ENCODE data around the gene MYRF. TPM values are rescaled to one million over a fixed set of nuclear protein-coding genes. Genes with fewer than 3 reads are reported as not detected.

MYRF gene
- total and polyA plus RNA-seq, 2 of the 4 experiments (the other 2 are of a cell fraction), result 1.6 to 10.7 TPM

DNA sequence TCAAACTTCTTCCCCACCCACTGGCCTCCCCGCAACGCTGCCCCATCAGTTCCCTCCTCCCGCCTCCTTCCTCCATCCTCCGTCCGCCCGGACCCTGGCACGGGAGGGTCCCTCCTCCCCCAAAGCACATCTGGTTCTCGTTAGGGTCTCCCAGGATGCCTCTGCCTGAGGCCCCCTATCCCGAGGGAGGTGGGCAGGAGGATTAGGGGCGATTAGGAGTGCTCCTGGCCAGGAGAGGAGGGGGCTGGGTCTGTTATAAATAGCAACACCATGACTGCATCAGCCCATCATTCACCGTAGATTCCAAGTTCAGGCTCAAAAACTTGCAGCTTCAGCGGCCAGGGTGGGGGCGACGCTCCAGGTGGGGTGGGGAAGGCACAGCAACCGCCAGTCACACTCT lies 10.4 kb downstream of the MYRF start:
- Histone ChIP-seq H3K18ac (ENCODE audit: low read depth, low read length) (no peak overlapping the region), H3K9ac (ENCODE audit: low read depth, low read length) (no peak overlapping the region), H3K9me3 (ENCODE audit: control insufficient read depth, insufficient read depth, low read length) (no peaks in the 10 kb centered on the region), H4K91ac (ENCODE audit: insufficient read depth, low read depth, low read length) (no peak overlapping the region), H3K27me3 (ENCODE audit: control insufficient read depth, insufficient read depth, low read length) (no peaks in the 10 kb centered on the region; the same call in 1 of the 2 replicates), H2BK20ac (ENCODE audit: low read depth, low read length) (no peak overlapping the region), H2AK5ac (ENCODE audit: low read depth, low read length) (no peak overlapping the region; the same call in 1 of the 2 replicates), H3K79me1 (ENCODE audit: low read depth in 1 of 2, low read length in 2 of 2) (no peaks in the 10 kb centered on the region), H4K5ac (ENCODE audit: low read depth, low read length) (no peak overlapping the region), H4K20me1 (ENCODE audit: insufficient read depth, low read length) (no peaks in the 10 kb centered on the region), H4K8ac (ENCODE audit: low read depth in 2 of 2, low read length in 2 of 2) (no peak overlapping the region), H3K27ac (ENCODE audit: insufficient read depth, low read length) (no peak overlapping the region), H2BK5ac (ENCODE audit: low read depth, low read length, poor library complexity, severe bottlenecking) (no peak overlapping the region), H3K56ac (ENCODE audit: extremely low read depth, insufficient read depth, low read length) (no peak overlapping the region), H2AK9ac (replicated peaks; ENCODE audit: low read depth, low read length, poor library complexity) (no peak overlapping the region), H3K4me1 (ENCODE audit: control insufficient read depth, insufficient read depth, low read length) (no peaks in the 10 kb centered on the region; the same call in none of the 2 replicates), H2AFZ (replicated peaks; ENCODE audit: low read length, poor library complexity) (no peak overlapping the region), H2BK15ac (ENCODE audit: low read depth, low read length) (no peak overlapping the region), H3K4ac (ENCODE audit: low read depth, low read length) (no peak overlapping the region), H3K4me2 (ENCODE audit: low read depth, low read length) (no peak overlapping the region), H3K36me3 (ENCODE audit: control insufficient read depth, insufficient read depth, low read length) (no peaks in the 10 kb centered on the region), H3K23ac (ENCODE audit: low read depth, low read length) (no peak overlapping the region), H3K9me1 (ENCODE audit: insufficient read depth, low read length) (no peaks in the 10 kb centered on the region), H3K4me3 (ENCODE audit: insufficient read depth, low read depth, low read length) (no peak overlapping the region), H2BK120ac (ENCODE audit: low read depth, low read length) (no peak overlapping the region), H3K14ac (replicated peaks; ENCODE audit: low read depth, low read length) (no peak overlapping the region)
- TF ChIP-seq, protein P1, sequence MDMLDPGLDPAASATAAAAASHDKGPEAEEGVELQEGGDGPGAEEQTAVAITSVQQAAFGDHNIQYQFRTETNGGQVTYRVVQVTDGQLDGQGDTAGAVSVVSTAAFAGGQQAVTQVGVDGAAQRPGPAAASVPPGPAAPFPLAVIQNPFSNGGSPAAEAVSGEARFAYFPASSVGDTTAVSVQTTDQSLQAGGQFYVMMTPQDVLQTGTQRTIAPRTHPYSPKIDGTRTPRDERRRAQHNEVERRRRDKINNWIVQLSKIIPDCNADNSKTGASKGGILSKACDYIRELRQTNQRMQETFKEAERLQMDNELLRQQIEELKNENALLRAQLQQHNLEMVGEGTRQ (IDR thresholded peaks at IDR 0.05; ENCODE audit: low read depth, low read length), result no peak
- TF ChIP-seq MAFK (IDR thresholded peaks at IDR 0.05; ENCODE audit: low read depth, low read length) (no peak), NFE2L2 (IDR thresholded peaks at IDR 0.05; ENCODE audit: low read depth, low read length) (no peak), CEBPB (IDR thresholded peaks at IDR 0.05; ENCODE audit: low read depth, low read length) (no peak), RFX5 (IDR thresholded peaks at IDR 0.05; ENCODE audit: low read depth, low read length) (no peak), MAZ (IDR thresholded peaks at IDR 0.05; ENCODE audit: borderline replicate concordance, low read depth, low read length) (no peak), POLR2A (IDR thresholded peaks at IDR 0.05; ENCODE audit: low read depth, low read length) (no peak), SMC3 (IDR thresholded peaks at IDR 0.05; ENCODE audit: low read depth, low read length) (no peak), CHD1 (IDR thresholded peaks at IDR 0.05; ENCODE audit: low read depth, low read length) (no peak), FOS (IDR thresholded peaks at IDR 0.05; ENCODE audit: low read depth, low read length) (no peak), MXI1 (IDR thresholded peaks at IDR 0.05; ENCODE audit: borderline replicate concordance, low read depth, low read length) (no peak), BHLHE40 (IDR thresholded peaks at IDR 0.05; ENCODE audit: low read depth, low read length) (no peak), RAD21 (IDR thresholded peaks at IDR 0.05; ENCODE audit: low read length) (no peak), RCOR1 (IDR thresholded peaks at IDR 0.05; ENCODE audit: insufficient replicate concordance, low read length) (no peak)
- TF ChIP-seq, protein P2, sequence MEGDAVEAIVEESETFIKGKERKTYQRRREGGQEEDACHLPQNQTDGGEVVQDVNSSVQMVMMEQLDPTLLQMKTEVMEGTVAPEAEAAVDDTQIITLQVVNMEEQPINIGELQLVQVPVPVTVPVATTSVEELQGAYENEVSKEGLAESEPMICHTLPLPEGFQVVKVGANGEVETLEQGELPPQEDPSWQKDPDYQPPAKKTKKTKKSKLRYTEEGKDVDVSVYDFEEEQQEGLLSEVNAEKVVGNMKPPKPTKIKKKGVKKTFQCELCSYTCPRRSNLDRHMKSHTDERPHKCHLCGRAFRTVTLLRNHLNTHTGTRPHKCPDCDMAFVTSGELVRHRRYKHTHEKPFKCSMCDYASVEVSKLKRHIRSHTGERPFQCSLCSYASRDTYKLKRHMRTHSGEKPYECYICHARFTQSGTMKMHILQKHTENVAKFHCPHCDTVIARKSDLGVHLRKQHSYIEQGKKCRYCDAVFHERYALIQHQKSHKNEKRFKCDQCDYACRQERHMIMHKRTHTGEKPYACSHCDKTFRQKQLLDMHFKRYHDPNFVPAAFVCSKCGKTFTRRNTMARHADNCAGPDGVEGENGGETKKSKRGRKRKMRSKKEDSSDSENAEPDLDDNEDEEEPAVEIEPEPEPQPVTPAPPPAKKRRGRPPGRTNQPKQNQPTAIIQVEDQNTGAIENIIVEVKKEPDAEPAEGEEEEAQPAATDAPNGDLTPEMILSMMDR (conservative IDR thresholded peaks at IDR 0.05; ENCODE audit: low read depth, low read length), result no peak
- TF ChIP-seq, protein P3, sequence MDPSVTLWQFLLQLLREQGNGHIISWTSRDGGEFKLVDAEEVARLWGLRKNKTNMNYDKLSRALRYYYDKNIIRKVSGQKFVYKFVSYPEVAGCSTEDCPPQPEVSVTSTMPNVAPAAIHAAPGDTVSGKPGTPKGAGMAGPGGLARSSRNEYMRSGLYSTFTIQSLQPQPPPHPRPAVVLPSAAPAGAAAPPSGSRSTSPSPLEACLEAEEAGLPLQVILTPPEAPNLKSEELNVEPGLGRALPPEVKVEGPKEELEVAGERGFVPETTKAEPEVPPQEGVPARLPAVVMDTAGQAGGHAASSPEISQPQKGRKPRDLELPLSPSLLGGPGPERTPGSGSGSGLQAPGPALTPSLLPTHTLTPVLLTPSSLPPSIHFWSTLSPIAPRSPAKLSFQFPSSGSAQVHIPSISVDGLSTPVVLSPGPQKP (IDR thresholded peaks at IDR 0.05; ENCODE audit: borderline replicate concordance, low read depth, low read length), result no peak
- ATAC-seq (ENCODE audit: low read depth) (no peak), DNase-seq (no peak)
- CTCF ChIA-PET, result no interaction called here
- dilution Hi-C loops (cut with HindIII; ENCODE audit: low sequenced_read_pairs, unreplicated experiment), result no loop called here
- WGBS, 2 experiments (ENCODE audit: extremely low coverage in 2 of 2, insufficient read length in 1 of 2), result no CpG with 5 or more reads among the region's 15 CpGs
- in situ Hi-C loops (cut with MboI; ENCODE audit: low sequenced_read_pairs), result no loop called here
- intact Hi-C loops (cut with micrococcal nuclease), result no loop called here
- BruUV-seq (replicated peaks), result no TSS peak
- POLR2A ChIA-PET (ENCODE audit: unreplicated experiment), result no interaction called here
